GM18868 (cell line): ENCODE results near the gene TMEM51.

Experiments used
- ATAC-seq: cut with Tn5 transposase; IDR thresholded peaks from one replicate; pipeline ENCODE4 v1.9.1; 2021; ENCODE audit warnings: mild to moderate bottlenecking, moderate library complexity; ENCODE audit not compliant: unreplicated experiment

Gene TMEM51, protein sequence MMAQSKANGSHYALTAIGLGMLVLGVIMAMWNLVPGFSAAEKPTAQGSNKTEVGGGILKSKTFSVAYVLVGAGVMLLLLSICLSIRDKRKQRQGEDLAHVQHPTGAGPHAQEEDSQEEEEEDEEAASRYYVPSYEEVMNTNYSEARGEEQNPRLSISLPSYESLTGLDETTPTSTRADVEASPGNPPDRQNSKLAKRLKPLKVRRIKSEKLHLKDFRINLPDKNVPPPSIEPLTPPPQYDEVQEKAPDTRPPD

GRCh38 chr1:15153184-15153841 lies at the start of gene TMEM51:
Gene TMEM51 (plus strand): TSS chr1:15153747. CDS start chr1:15215088, 61,341 bp downstream.
- no peak for ATAC-seq

DNA sequence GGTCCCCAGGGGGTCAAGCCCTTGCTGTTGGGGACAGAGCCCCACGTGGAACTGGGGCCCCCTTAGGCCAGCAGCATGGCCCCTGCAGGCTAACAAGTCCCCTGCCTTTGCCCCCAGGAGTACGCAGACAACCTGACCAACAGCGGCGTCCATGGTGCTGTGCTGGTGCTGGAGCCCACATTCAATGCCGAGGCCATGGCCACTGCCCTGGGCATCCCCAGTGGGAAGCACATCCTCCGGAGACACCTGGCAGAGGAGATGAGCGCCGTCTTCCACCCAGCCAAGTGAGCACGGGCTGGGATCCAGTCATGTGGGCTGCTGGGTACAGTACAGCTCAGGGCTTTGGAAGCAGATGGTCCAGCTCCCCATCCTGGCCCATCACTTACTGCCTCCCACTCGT lies 49.6 kb upstream of the TMEM51 start:
- no peak for ATAC-seq

- ATAC-seq = no peak
Measured at GRCh38 chr1:15104768-15105167, 48.8 kb upstream of the TMEM51 start.

DNA sequence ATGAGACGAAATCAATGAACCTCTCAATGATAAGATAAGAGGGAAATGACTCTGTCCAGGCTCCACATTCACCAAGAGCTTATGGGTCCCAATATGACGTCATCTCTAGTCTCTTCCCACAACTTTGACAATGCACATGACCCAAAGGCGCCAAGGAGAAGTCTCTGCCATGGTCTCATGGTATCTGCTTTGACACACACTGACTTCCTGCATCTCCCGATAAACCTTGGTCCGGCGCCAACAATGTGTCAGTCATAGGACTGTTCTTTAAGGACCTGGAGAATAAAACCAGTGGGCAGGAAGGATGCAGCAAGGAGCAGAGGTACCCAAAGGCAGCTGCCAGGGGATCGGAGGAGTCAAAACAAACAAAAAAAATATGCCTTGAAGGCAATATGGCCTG lies 46.9 kb upstream of the TMEM51 start:
- ATAC-seq = no peak

- ATAC-seq = no peak
Measured at GRCh38 chr1:15107058-15107687, 46.4 kb upstream of the TMEM51 start.

DNA sequence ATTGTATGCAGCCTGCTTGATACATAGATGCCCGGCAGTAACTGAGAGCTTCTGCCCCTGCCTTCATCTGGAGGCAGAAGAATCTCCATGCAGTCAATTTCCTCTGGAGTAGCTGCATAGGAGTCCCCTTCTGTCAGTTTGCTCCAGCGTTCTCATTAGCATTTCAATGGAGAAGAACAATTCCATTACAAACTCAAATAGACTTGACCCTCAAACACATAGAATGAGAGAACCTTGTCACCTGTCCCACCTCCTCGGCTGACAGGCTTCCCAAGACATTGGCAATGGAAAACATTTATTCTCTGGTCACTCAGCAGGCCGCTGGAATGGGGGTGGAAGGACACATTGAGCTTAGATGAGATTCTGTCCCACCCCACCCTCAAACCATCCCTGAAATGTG lies 45.6 kb upstream of the TMEM51 start:
- ATAC-seq = no peak

GRCh38 chr1:15110128-15110866 lies 43.2 kb upstream of the TMEM51 start:
- ATAC-seq = no peak

DNA sequence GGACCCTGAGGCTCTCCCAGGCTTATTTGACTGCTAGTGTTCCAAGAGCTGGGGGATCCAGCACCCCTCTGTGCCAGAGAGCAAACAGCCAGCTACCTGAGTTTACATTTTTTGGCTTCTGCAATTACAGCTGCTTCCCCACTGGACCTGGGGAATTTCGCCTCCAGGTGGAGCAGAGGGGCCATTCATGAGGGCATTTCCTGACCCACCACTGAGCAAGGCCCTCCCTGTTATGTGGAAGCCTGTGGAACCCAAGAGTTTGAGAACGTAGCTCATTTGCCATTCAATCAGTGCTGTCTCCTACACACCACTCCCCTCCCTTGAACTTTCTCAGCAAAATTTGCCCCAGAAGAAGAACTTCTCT lies 42.7 kb upstream of the TMEM51 start:
- ATAC-seq = no peak

GRCh38 chr1:15113146-15113545 lies 40.4 kb upstream of the TMEM51 start:
- ATAC-seq = no peak

- ATAC-seq = no peak
Measured at GRCh38 chr1:15114884-15115283, 38.7 kb upstream of the TMEM51 start.

- no peak for ATAC-seq
Measured at GRCh38 chr1:15115542-15116330, 37.8 kb upstream of the TMEM51 start.

GRCh38 chr1:15116966-15117365 lies 36.6 kb upstream of the TMEM51 start:
- ATAC-seq = no peak

- ATAC-seq = no peak
Measured at GRCh38 chr1:15117671-15118325, 35.7 kb upstream of the TMEM51 start.

- ATAC-seq = no peak
Measured at GRCh38 chr1:15118579-15118978, 35.0 kb upstream of the TMEM51 start.

- no peak for ATAC-seq
Measured at GRCh38 chr1:15120251-15120945, 33.1 kb upstream of the TMEM51 start.

GRCh38 chr1:15122331-15122730 lies 31.2 kb upstream of the TMEM51 start:
- no peak for ATAC-seq

- no peak for ATAC-seq
Measured at GRCh38 chr1:15123270-15123669, 30.3 kb upstream of the TMEM51 start.

DNA sequence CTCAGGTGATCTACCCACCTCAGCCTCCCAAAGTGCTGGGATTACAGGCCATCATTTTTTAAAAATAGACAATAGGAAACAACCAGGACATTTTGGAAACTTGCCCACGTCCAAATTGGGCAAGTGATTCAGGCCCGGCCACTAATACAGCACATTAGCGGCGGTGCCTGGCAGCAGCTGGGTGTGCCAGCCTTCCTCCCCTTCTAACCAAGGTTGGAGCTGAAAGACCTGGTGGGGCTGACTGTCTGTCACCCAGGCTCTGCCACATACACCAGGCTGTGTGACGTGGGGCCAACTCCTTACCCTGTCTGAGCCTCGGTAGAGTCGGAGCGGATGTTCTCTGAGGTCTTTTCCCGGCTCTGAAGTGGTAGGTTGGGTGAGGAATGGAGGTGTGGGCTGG lies 29.6 kb upstream of the TMEM51 start:
- ATAC-seq = no peak

DNA sequence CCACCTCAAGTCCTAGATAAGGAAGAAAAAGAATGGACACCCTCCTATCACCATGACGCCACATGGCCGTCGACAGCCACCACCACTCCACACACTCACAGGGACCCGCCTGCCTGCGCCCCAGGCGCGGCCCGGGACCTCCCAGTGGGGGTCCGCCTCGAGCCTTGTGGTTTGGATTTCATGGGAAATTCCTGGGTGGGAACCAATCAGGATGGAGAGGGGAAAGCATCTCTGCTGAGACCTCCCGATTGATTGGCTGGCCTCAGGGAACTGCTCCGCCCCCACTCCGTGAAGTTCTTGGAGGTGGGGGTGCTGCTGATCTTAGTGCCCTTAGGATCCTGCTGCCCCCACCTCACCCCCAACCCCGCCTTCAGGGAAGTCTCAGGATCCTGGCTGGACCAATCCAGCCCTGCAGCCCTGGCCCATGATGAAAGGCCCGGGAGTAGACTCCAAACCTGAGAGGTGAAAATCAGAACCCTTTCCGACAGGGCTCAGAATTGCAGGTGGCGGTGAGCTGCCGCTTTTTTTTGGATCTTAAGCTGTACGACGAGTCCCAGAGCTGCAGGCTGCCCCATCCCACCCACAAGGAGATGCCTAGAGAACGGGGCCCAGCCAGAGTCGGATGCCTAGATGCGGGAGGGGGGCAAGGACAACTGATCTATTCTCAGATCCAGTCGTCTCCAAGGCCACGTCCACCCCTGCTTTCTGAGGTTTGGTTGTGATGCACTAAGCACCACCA lies 29.0 kb upstream of the TMEM51 start:
- no peak for ATAC-seq
